H1 (cell line): ENCODE data around the gene TBC1D22B. TPM values are rescaled to one million over a fixed set of nuclear protein-coding genes. Genes with fewer than 3 reads are reported as not detected.

ENCODE experiments used
- CTCF ChIA-PET: fragments of 300-600 bp; sonication (Branson Sonifier 250); formaldehyde crosslinking; loops from one replicate; lab custom pipeline; 2021; ENCODE audit not compliant: partially characterized antibody; lab: Charles Lee
- POLR2A ChIA-PET: fragments of 300-600 bp; sonication (Branson Sonifier 250); formaldehyde crosslinking; loops from one replicate; lab custom pipeline; 2021; ENCODE audit warnings: inconsistent platforms; ENCODE audit not compliant: partially characterized antibody; lab: Charles Lee
- DNase-seq, 2 experiments: peaks; one replicate each; pipeline versions ENCODE4 v3.0.0 to v3.0.0-alpha.2; 2010 to 2022; ENCODE audit warnings: low spot score in 2 of 2, low read depth in 1 of 2, mixed read lengths in 1 of 2
- FAIRE-seq: peaks from 2 replicates; lab custom pipeline; 2011; peaks lifted over from hg19 to GRCh38; lab: Jason Lieb, UNC
- H2AFZ ChIP-seq: 2 replicates; pipeline ENCODE4 v1.8.1; 2012; ENCODE audit warnings: low read length, inconsistent platforms
- H2AK5ac ChIP-seq: 2 replicates; pipeline ENCODE4 v1.6.1; 2013; ENCODE audit warnings: low read depth, low read length
- H2BK120ac ChIP-seq: replicated peaks from 2 replicates; pipeline ENCODE3; 2013; ENCODE audit warnings: low read depth, low read length, inconsistent platforms
- H2BK12ac ChIP-seq: 2 replicates; pipeline ENCODE4 v1.6.1; 2013; ENCODE audit warnings: low read depth, low read length
- H2BK15ac ChIP-seq: 2 replicates; pipeline ENCODE4 v1.6.1; 2013; ENCODE audit warnings: low read length
- H2BK20ac ChIP-seq: 2 replicates; pipeline ENCODE4 v1.6.1; 2013; ENCODE audit warnings: low read length
- H2BK5ac ChIP-seq: 2 replicates; pipeline ENCODE4 v1.6.1; 2013; ENCODE audit warnings: low read depth, low read length
- H3K14ac ChIP-seq: 2 replicates; pipeline ENCODE4 v1.6.1; 2013; ENCODE audit warnings: inconsistent platforms; ENCODE audit not compliant: insufficient read length
- H3K18ac ChIP-seq: 2 replicates; pipeline ENCODE4 v1.6.1; 2013; ENCODE audit warnings: low read length; ENCODE audit errors: extremely low read depth
- H3K23ac ChIP-seq: 2 replicates; pipeline ENCODE4 v1.6.1; 2013; ENCODE audit warnings: inconsistent platforms; ENCODE audit not compliant: insufficient read length
- H3K23me2 ChIP-seq: 2 replicates; pipeline ENCODE4 v1.6.1; 2013; ENCODE audit warnings: low read depth, low read length
- H3K27ac ChIP-seq: 2 replicates; pipeline ENCODE4 v1.6.1; 2011; ENCODE audit warnings: low read depth, low read length, inconsistent platforms
- H3K27me3 ChIP-seq, 4 experiments: replicated peaks in 1 of 4; 1 replicate in 1 of 4; 2 replicates in 3 of 4; pipeline versions ENCODE4 v1.6.1 to v1.8.1; 2011 to 2013; ENCODE audit warnings: low read length in 3 of 4, mild to moderate bottlenecking in 3 of 4, inconsistent platforms in 2 of 4, mixed read lengths in 2 of 4, moderate library complexity in 1 of 4; ENCODE audit not compliant: control insufficient read depth in 3 of 4, insufficient read depth in 3 of 4; ENCODE audit errors: extremely low read depth in 1 of 4
- H3K36me3 ChIP-seq, 4 experiments: 2 replicates each; pipeline versions ENCODE4 v1.6.1 to v1.8.1; 2011 to 2013; ENCODE audit warnings: mild to moderate bottlenecking in 4 of 4, low read length in 3 of 4, moderate library complexity in 2 of 4, control low read depth in 1 of 4, inconsistent platforms in 1 of 4; ENCODE audit not compliant: insufficient read depth in 4 of 4, control insufficient read depth in 2 of 4
- H3K4ac ChIP-seq: replicated peaks from 2 replicates; pipeline ENCODE3; 2013; ENCODE audit warnings: low read length, low read depth, mixed read lengths, inconsistent platforms; ENCODE audit not compliant: insufficient read length
- H3K4me1 ChIP-seq, 4 experiments: replicated peaks in 1 of 4; 1 replicate in 1 of 4; 2 replicates in 3 of 4; pipeline versions ENCODE4 v1.6.1 to v1.8.1; 2011 to 2013; ENCODE audit warnings: low read length in 3 of 4, inconsistent platforms in 2 of 4, mixed read lengths in 1 of 4; ENCODE audit not compliant: insufficient read depth in 4 of 4, control insufficient read depth in 3 of 4
- H3K4me2 ChIP-seq, 2 experiments: 2 replicates each; pipeline versions ENCODE4 v1.6.1 to v1.8.1; 2011 to 2013; ENCODE audit warnings: low read depth in 2 of 2, low read length in 2 of 2, control low read depth in 1 of 2, inconsistent platforms in 1 of 2, mild to moderate bottlenecking in 1 of 2; ENCODE audit not compliant: insufficient read depth in 1 of 2
- H3K4me3 ChIP-seq, 4 experiments: fragments of 200-600, 300-600 bp in 1 of 4; sonication (generic), shearing (Covaris generic), sonication (Bioruptor Twin) in 1 of 4; 2 replicates each; pipeline versions ENCODE4 v1.5.1 to v1.8.1; 2011 to 2016; ENCODE audit warnings: low read length in 4 of 4, low read depth in 3 of 4, control low read depth in 2 of 4, inconsistent platforms in 2 of 4, mild to moderate bottlenecking in 2 of 4, mixed read lengths in 1 of 4, moderate library complexity in 1 of 4; ENCODE audit not compliant: insufficient read depth in 2 of 4; ENCODE audit errors: extremely low read depth in 1 of 4
- H3K56ac ChIP-seq: replicated peaks from 2 replicates; pipeline ENCODE3; 2013; ENCODE audit warnings: low read depth, mild to moderate bottlenecking, mixed read lengths, low read length, inconsistent platforms; ENCODE audit not compliant: insufficient read length
- H3K79me1 ChIP-seq: 2 replicates; pipeline ENCODE4 v1.6.1; 2013; ENCODE audit warnings: low read depth, low read length, control low read depth
- H3K79me2 ChIP-seq, 2 experiments: 2 replicates each; pipeline versions ENCODE4 v1.6.1 to v1.8.1; 2012 to 2013; ENCODE audit warnings: low read length in 2 of 2, mild to moderate bottlenecking in 2 of 2, inconsistent platforms in 1 of 2; ENCODE audit not compliant: insufficient read depth in 2 of 2, control insufficient read depth in 1 of 2
- H3K9ac ChIP-seq, 4 experiments: replicated peaks in 1 of 4; 1 replicate in 1 of 4; 2 replicates in 3 of 4; pipeline versions ENCODE4 v1.6.1 to v1.8.1; 2011 to 2013; ENCODE audit warnings: low read depth in 3 of 4, low read length in 3 of 4, control low read depth in 2 of 4, mild to moderate bottlenecking in 2 of 4, moderate library complexity in 2 of 4, inconsistent platforms in 1 of 4; ENCODE audit errors: extremely low read depth in 1 of 4
- H3K9me3 ChIP-seq, 2 experiments: 2 replicates each; pipeline versions ENCODE4 v1.6.1 to v1.8.1; 2012 to 2013; ENCODE audit warnings: mild to moderate bottlenecking in 2 of 2, moderate library complexity in 2 of 2, control low read depth in 1 of 2, inconsistent platforms in 1 of 2, low read depth in 1 of 2, low read length in 1 of 2, mixed read lengths in 1 of 2; ENCODE audit not compliant: insufficient read depth in 2 of 2
- H4K20me1 ChIP-seq, 2 experiments: replicated peaks in 1 of 2; 2 replicates each; pipeline versions ENCODE3 to v1.8.1; 2011 to 2013; ENCODE audit warnings: inconsistent platforms in 2 of 2, low read length in 2 of 2, mild to moderate bottlenecking in 1 of 2; ENCODE audit not compliant: insufficient read depth in 2 of 2, control insufficient read depth in 1 of 2
- H4K5ac ChIP-seq: 2 replicates; pipeline ENCODE4 v1.6.1; 2013; ENCODE audit warnings: low read length, low read depth, mixed read lengths, inconsistent platforms; ENCODE audit not compliant: insufficient read length
- H4K8ac ChIP-seq: 2 replicates; pipeline ENCODE4 v1.8.0; 2013; ENCODE audit warnings: mild to moderate bottlenecking, moderate library complexity, low read length, inconsistent platforms; ENCODE audit not compliant: insufficient read depth; ENCODE audit errors: extremely low read depth
- H4K91ac ChIP-seq: replicated peaks from 2 replicates; pipeline ENCODE3; 2013; ENCODE audit warnings: low read length, mixed read lengths, inconsistent platforms; ENCODE audit not compliant: insufficient read length
- CHD1 ChIP-seq: IDR thresholded peaks from 2 replicates; pipeline ENCODE4 v1.6.1; 2012; ENCODE audit warnings: low read depth, low read length, improper control_type of control experiment
- CTBP2 ChIP-seq: IDR thresholded peaks from 2 replicates; pipeline ENCODE4 v1.7.0; 2011; ENCODE audit warnings: borderline replicate concordance, mild to moderate bottlenecking, moderate library complexity, mixed read lengths, low read length; ENCODE audit not compliant: insufficient read depth, insufficient read length
- KDM4A ChIP-seq: IDR thresholded peaks from one replicate; pipeline ENCODE4 v1.7.1; 2012; ENCODE audit warnings: low read depth, mild to moderate bottlenecking, moderate library complexity, low read length, inconsistent platforms; ENCODE audit not compliant: severe bottlenecking
- KDM5A ChIP-seq: fragments of 200-600 bp; IDR thresholded peaks from 2 replicates; pipeline ENCODE4 v1.7.1; 2012; ENCODE audit warnings: mild to moderate bottlenecking, low read length, inconsistent platforms, mixed read lengths
- POLR2AphosphoS5 ChIP-seq: IDR thresholded peaks from 2 replicates; pipeline ENCODE4 v1.6.1; 2011; ENCODE audit warnings: low read depth, low read length
- SP2 ChIP-seq: IDR thresholded peaks from 2 replicates; pipeline ENCODE4 v1.6.1; 2012; ENCODE audit warnings: mild to moderate bottlenecking, low read length, inconsistent platforms
- SRF ChIP-seq: IDR thresholded peaks from 2 replicates; pipeline ENCODE4 v1.6.1; 2011; ENCODE audit warnings: mild to moderate bottlenecking, low read depth, low read length, moderate library complexity
- TAF1 ChIP-seq: IDR thresholded peaks from 2 replicates; pipeline ENCODE4 v1.6.1; 2011; ENCODE audit warnings: mild to moderate bottlenecking, low read depth, low read length
- TAF7 ChIP-seq: optimal IDR thresholded peaks from 2 replicates; pipeline ENCODE3; 2011; ENCODE audit warnings: low read depth, mild to moderate bottlenecking, inconsistent platforms, low read length, moderate library complexity, borderline replicate concordance
- WGBS, 2 experiments: shearing (Covaris generic) in 1 of 2; methylation state at CpG; one replicate each; pipeline versions ENCODE4 v1.1.6 to v1.1.7; 2013 to 2015; ENCODE audit warnings: low lambda C conversion rate in 2 of 2, mixed read lengths in 2 of 2, inconsistent platforms in 1 of 2, low coverage in 1 of 2, missing lambda C conversion rate in 1 of 2; ENCODE audit not compliant: insufficient replicate concordance in 2 of 2, insufficient coverage in 1 of 2, insufficient read length in 1 of 2; ENCODE audit errors: extremely low coverage in 1 of 2, missing lambda C conversion rate in 1 of 2; 5-methylcytosine and 5-hydroxymethylcytosine counted together
- polyA plus RNA-seq, 7 experiments: library from polyadenylated mRNA; depleted of rRNA in 3 of 7; stranded (reverse) in 5 of 7; unstranded in 2 of 7; fragments of >200 nt in 5 of 7; fragments of 200-250 nt in 2 of 7; gene quantifications; 1 replicate in 5 of 7; 2 replicates in 1 of 7; 4 replicates in 1 of 7; pipeline versions ENCODE4 v1.2.1 to v1.2.3, GENCODE V29; 2011 to 2013; ENCODE audit warnings: missing spikeins in 2 of 7, mixed read lengths in 2 of 7
- total RNA-seq: library from RNA; stranded (reverse); fragmentation: NEBNext Ultra II Directional; extraction: Animal tissue kit (Norgen Biotek cat#: 25700); gene quantifications from 2 replicates; pipeline ENCODE4 v1.2.1, GENCODE V29; 2021
- TF ChIP-seq, protein P1 (sequence below): IDR thresholded peaks from 2 replicates; pipeline ENCODE4 v1.6.1; 2012; ENCODE audit warnings: low read length, inconsistent platforms
- TF ChIP-seq, protein P2 (sequence below): IDR thresholded peaks from 2 replicates; pipeline ENCODE4 v1.6.1; 2012; ENCODE audit warnings: inconsistent platforms

The TBC1D22B gene
- total and polyA plus RNA-seq, 2 of the 8 experiments (the other 6 are each of a cell fraction or from before 2014, with no cell fraction given), result 10.1 to 17.4 TPM

DNA sequence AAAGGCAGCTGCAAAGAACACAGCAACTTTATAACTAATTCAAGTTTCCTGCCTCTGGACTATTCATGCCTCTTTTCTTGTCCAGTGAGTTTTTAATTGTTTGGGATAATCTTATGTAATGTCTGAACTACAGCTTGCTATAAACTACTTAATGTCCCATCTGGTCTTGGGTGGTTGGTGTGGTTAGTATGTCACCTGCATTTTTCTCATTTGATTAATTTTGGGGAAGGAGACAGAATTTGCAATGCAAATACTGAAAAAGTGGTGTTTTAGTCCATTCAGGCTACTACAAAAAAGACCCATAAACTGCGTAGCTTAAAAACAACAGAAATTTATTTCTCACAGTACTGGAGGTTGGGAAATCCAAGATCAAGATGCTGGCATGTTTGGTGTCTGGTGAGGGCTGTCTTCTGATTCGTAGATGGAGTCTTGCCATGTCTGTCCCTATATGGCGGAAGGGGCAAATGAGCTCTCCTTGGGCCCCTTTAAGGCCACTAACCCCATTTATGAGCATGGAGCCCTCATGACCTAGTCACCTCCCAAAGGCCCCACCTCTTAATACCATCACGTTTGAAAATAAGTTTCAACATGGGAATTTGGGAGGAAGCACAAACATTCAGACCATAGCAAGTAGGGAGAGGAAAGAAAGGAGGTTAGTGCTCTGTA is 118.6 kb downstream of the TBC1D22B start:
- Histone ChIP-seq H3K27ac (no peak overlapping the region), H4K91ac (no peak overlapping the region), H3K79me1 (no peaks in the 10 kb centered on the region), H2BK5ac (no peak overlapping the region), H3K14ac (no peak overlapping the region), H3K9ac (no peak overlapping the region), H3K27me3 (no peaks in the 10 kb centered on the region), H4K8ac (no peak overlapping the region), H3K9me3 (no peaks in the 10 kb centered on the region), H3K4me2 (no peak overlapping the region), H3K23me2 (no peaks in the 10 kb centered on the region), H2BK12ac (no peak overlapping the region), H3K4ac (no peak overlapping the region), H3K36me3 (peaks cover 2 to 39% (median 21%) of the 10 kb centered on the region in 4 experiments; a peak in 6 of 8 replicates), H2BK20ac (no peak overlapping the region), H3K23ac (no peak overlapping the region), H2BK120ac (no peak overlapping the region), H4K20me1 (peaks cover 0 to 2% of the 10 kb centered on the region in 2 experiments), H2AK5ac (no peak overlapping the region), H4K5ac (no peak overlapping the region), H3K18ac (no peak overlapping the region), H3K56ac (no peak overlapping the region), H3K4me1 (no peaks in the 10 kb centered on the region), H3K79me2 (no peaks in the 10 kb centered on the region), H2AFZ (no peak overlapping the region), H3K4me3 (no peak overlapping the region), H2BK15ac (no peak overlapping the region)
- ChIA-PET CTCF (interaction anchor here (0.7 to 0.9 kb wide), 2 partner anchors 10 to 269 kb away, joined by 3 to 4 read pairs; no protein-coding TSS in a partner anchor), POLR2A (no interaction called here)
- FAIRE-seq (no peak), DNase-seq (no peak)
- WGBS, 2 experiments, result 96% methylated on average over 4 of the region's 4 CpGs; no CpG with 5 or more reads in 1 of the 2 experiments
- TF ChIP-seq KDM5A (no peak), SP2 (no peak), CHD1 (no peak), SRF (no peak), KDM4A (no peak), TAF7 (no peak), CTBP2 (no peak), POLR2AphosphoS5 (no peak), TAF1 (no peak)
- TF ChIP-seq, protein P1, sequence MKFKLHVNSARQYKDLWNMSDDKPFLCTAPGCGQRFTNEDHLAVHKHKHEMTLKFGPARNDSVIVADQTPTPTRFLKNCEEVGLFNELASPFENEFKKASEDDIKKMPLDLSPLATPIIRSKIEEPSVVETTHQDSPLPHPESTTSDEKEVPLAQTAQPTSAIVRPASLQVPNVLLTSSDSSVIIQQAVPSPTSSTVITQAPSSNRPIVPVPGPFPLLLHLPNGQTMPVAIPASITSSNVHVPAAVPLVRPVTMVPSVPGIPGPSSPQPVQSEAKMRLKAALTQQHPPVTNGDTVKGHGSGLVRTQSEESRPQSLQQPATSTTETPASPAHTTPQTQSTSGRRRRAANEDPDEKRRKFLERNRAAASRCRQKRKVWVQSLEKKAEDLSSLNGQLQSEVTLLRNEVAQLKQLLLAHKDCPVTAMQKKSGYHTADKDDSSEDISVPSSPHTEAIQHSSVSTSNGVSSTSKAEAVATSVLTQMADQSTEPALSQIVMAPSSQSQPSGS, result no peak
- TF ChIP-seq, protein P2, sequence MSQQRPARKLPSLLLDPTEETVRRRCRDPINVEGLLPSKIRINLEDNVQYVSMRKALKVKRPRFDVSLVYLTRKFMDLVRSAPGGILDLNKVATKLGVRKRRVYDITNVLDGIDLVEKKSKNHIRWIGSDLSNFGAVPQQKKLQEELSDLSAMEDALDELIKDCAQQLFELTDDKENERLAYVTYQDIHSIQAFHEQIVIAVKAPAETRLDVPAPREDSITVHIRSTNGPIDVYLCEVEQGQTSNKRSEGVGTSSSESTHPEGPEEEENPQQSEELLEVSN, result no peak
